ENCODE measurements around the gene QPCTL.
A peak's percentile ranks its signal among the peaks of the same experiment; 100 is the strongest.

The QPCTL gene

GRCh38 chr19:45693106-45693788 is 781 bp downstream of the QPCTL start:
- Histone ChIP-seq H3K4me1 (ENCODE audit: insufficient read depth, insufficient read length) (peaks cover 2% of the 10 kb centered on the region), H3K4me3 (ENCODE audit: insufficient read length, low read depth) (peak overlapping the region; percentile 88), H3K36me3 (ENCODE audit: insufficient read depth, insufficient read length, low read length) (peaks cover 42% of the 10 kb centered on the region), H3K9me3 (ENCODE audit: insufficient read depth, low read length) (no peaks in the 10 kb centered on the region), H3K27me3 (ENCODE audit: insufficient read depth, insufficient read length) (no peaks in the 10 kb centered on the region), H3K9ac (ENCODE audit: insufficient read length, low read depth) (peak overlapping the region; percentile 97)
- no peak for TF ChIP-seq YY1 (IDR thresholded peaks at IDR 0.05; ENCODE audit: insufficient read depth, insufficient read length)
- TF ChIP-seq ZNF274 (IDR thresholded peaks at IDR 0.05; ENCODE audit: low read depth, low read length): no peak
- TF ChIP-seq SUZ12 (IDR thresholded peaks at IDR 0.05; ENCODE audit: extremely low read depth, insufficient read depth, insufficient read length): no peak
- no peak for DNase-seq (ENCODE audit: low read depth, low spot score)

- Histone ChIP-seq H3K9me3 (ENCODE audit: insufficient read depth, low read length) (no peaks in the 10 kb centered on the region), H3K9ac (ENCODE audit: insufficient read length, low read depth) (no peak overlapping the region), H3K4me1 (ENCODE audit: insufficient read depth, insufficient read length) (no peaks in the 10 kb centered on the region), H3K36me3 (ENCODE audit: insufficient read depth, insufficient read length, low read length) (peaks cover 31% of the 10 kb centered on the region), H3K27me3 (ENCODE audit: insufficient read depth, insufficient read length) (no peaks in the 10 kb centered on the region), H3K4me3 (ENCODE audit: insufficient read length, low read depth) (no peak overlapping the region)
- TF ChIP-seq SUZ12 (IDR thresholded peaks at IDR 0.05; ENCODE audit: extremely low read depth, insufficient read depth, insufficient read length): no peak
- no peak for TF ChIP-seq YY1 (IDR thresholded peaks at IDR 0.05; ENCODE audit: insufficient read depth, insufficient read length)
- TF ChIP-seq ZNF274 (IDR thresholded peaks at IDR 0.05; ENCODE audit: low read depth, low read length): no peak
- DNase-seq (ENCODE audit: low read depth, low spot score): no peak
These were observed 9.2 kb downstream of the QPCTL start for GRCh38 chr19:45701676-45702075.

GRCh38 chr19:45705115-45705514 is 12.6 kb downstream of the QPCTL start:
- Histone ChIP-seq H3K27me3 (ENCODE audit: insufficient read depth, insufficient read length) (no peaks in the 10 kb centered on the region), H3K9ac (ENCODE audit: insufficient read length, low read depth) (no peak overlapping the region), H3K4me3 (ENCODE audit: insufficient read length, low read depth) (no peak overlapping the region), H3K4me1 (ENCODE audit: insufficient read depth, insufficient read length) (no peaks in the 10 kb centered on the region), H3K9me3 (ENCODE audit: insufficient read depth, low read length) (no peaks in the 10 kb centered on the region), H3K36me3 (ENCODE audit: insufficient read depth, insufficient read length, low read length) (peaks cover 22% of the 10 kb centered on the region)
- TF ChIP-seq ZNF274 (IDR thresholded peaks at IDR 0.05; ENCODE audit: low read depth, low read length) (no peak), YY1 (IDR thresholded peaks at IDR 0.05; ENCODE audit: insufficient read depth, insufficient read length) (no peak), SUZ12 (IDR thresholded peaks at IDR 0.05; ENCODE audit: extremely low read depth, insufficient read depth, insufficient read length) (no peak)
- no peak for DNase-seq (ENCODE audit: low read depth, low spot score)

GRCh38 chr19:45705710-45706415 is 13.4 kb downstream of the QPCTL start:
- H3K36me3 ChIP-seq (ENCODE audit: insufficient read depth, insufficient read length, low read length): peaks cover 23% of the 10 kb centered on the region

GRCh38 chr19:45710356-45711130 is 18.1 kb downstream of the QPCTL start:
- H3K4me3 ChIP-seq (ENCODE audit: insufficient read length, low read depth): no peak overlapping the region

More at GRCh38 chr19:45705710-45706415, 13.4 kb downstream of the QPCTL start:
- Histone ChIP-seq H3K4me3 (ENCODE audit: insufficient read length, low read depth) (no peak overlapping the region), H3K9ac (ENCODE audit: insufficient read length, low read depth) (no peak overlapping the region), H3K4me1 (ENCODE audit: insufficient read depth, insufficient read length) (no peaks in the 10 kb centered on the region), H3K9me3 (ENCODE audit: insufficient read depth, low read length) (no peaks in the 10 kb centered on the region), H3K27me3 (ENCODE audit: insufficient read depth, insufficient read length) (no peaks in the 10 kb centered on the region)
- TF ChIP-seq YY1 (IDR thresholded peaks at IDR 0.05; ENCODE audit: insufficient read depth, insufficient read length): no peak
- no peak for TF ChIP-seq SUZ12 (IDR thresholded peaks at IDR 0.05; ENCODE audit: extremely low read depth, insufficient read depth, insufficient read length)
- no peak for TF ChIP-seq ZNF274 (IDR thresholded peaks at IDR 0.05; ENCODE audit: low read depth, low read length)
- DNase-seq (ENCODE audit: low read depth, low spot score): no peak

GRCh38 chr19:45711851-45712698 is 19.6 kb downstream of the QPCTL start:
- Histone ChIP-seq H3K4me3 (ENCODE audit: insufficient read length, low read depth) (no peak overlapping the region), H3K9me3 (ENCODE audit: insufficient read depth, low read length) (no peaks in the 10 kb centered on the region), H3K36me3 (ENCODE audit: insufficient read depth, insufficient read length, low read length) (peaks cover 31% of the 10 kb centered on the region), H3K4me1 (ENCODE audit: insufficient read depth, insufficient read length) (peaks cover 4% of the 10 kb centered on the region), H3K9ac (ENCODE audit: insufficient read length, low read depth) (no peak overlapping the region), H3K27me3 (ENCODE audit: insufficient read depth, insufficient read length) (no peaks in the 10 kb centered on the region)
- no peak for TF ChIP-seq YY1 (IDR thresholded peaks at IDR 0.05; ENCODE audit: insufficient read depth, insufficient read length)
- no peak for TF ChIP-seq ZNF274 (IDR thresholded peaks at IDR 0.05; ENCODE audit: low read depth, low read length)
- TF ChIP-seq SUZ12 (IDR thresholded peaks at IDR 0.05; ENCODE audit: extremely low read depth, insufficient read depth, insufficient read length): no peak
- DNase-seq (ENCODE audit: low read depth, low spot score): no peak

More at GRCh38 chr19:45710356-45711130, 18.1 kb downstream of the QPCTL start:
- no peaks in the 10 kb centered on the region for H3K27me3 ChIP-seq (ENCODE audit: insufficient read depth, insufficient read length)
- no peaks in the 10 kb centered on the region for H3K9me3 ChIP-seq (ENCODE audit: insufficient read depth, low read length)
- peaks cover 4% of the 10 kb centered on the region for H3K4me1 ChIP-seq (ENCODE audit: insufficient read depth, insufficient read length)
- no peak for DNase-seq (ENCODE audit: low read depth, low spot score)
- H3K9ac ChIP-seq (ENCODE audit: insufficient read length, low read depth): no peak overlapping the region
- TF ChIP-seq ZNF274 (IDR thresholded peaks at IDR 0.05; ENCODE audit: low read depth, low read length): no peak
- TF ChIP-seq SUZ12 (IDR thresholded peaks at IDR 0.05; ENCODE audit: extremely low read depth, insufficient read depth, insufficient read length): no peak
- no peak for TF ChIP-seq YY1 (IDR thresholded peaks at IDR 0.05; ENCODE audit: insufficient read depth, insufficient read length)
- peaks cover 31% of the 10 kb centered on the region for H3K36me3 ChIP-seq (ENCODE audit: insufficient read depth, insufficient read length, low read length)
